ENCODE measurements around the gene RGS10.
"Not testable (repeated sequence)": the region's sequence is repeated elsewhere in the genome, so short reads cannot be mapped to it uniquely, and the experiment has no call there.

RGS10 gene

GRCh38 chr10:119466076-119466475 lies 76.4 kb downstream of the RGS10 start:
- no peak for DNase-seq

- DNase-seq, result no peak
Observed at GRCh38 chr10:119465085-119465484, 77.4 kb downstream of the RGS10 start.

- DNase-seq, result not testable (repeated sequence)
Observed at GRCh38 chr10:119463195-119463594, 79.3 kb downstream of the RGS10 start.

GRCh38 chr10:119462773-119463172 lies 79.7 kb downstream of the RGS10 start:
- no peak for DNase-seq

- DNase-seq, result no peak
Observed at GRCh38 chr10:119461923-119462322, 80.6 kb downstream of the RGS10 start.

GRCh38 chr10:119461380-119461779 lies 81.1 kb downstream of the RGS10 start:
- no peak for DNase-seq

GRCh38 chr10:119460369-119461195 lies 81.9 kb downstream of the RGS10 start:
- no peak for DNase-seq

- no peak for DNase-seq
Observed at GRCh38 chr10:119459681-119460340, 82.7 kb downstream of the RGS10 start.

GRCh38 chr10:119457966-119458766 lies 84.4 kb downstream of the RGS10 start:
- no peak for DNase-seq

GRCh38 chr10:119456435-119456810 lies 86.1 kb downstream of the RGS10 start:
- DNase-seq, result no peak

- no peak for DNase-seq
Observed at GRCh38 chr10:119455609-119456434, 86.7 kb downstream of the RGS10 start.

GRCh38 chr10:119454990-119455389 lies 87.5 kb downstream of the RGS10 start:
- no peak for DNase-seq

- DNase-seq, result no peak
Observed at GRCh38 chr10:119454316-119454715, 88.2 kb downstream of the RGS10 start.

GRCh38 chr10:119453313-119453712 lies 89.2 kb downstream of the RGS10 start:
- DNase-seq, result no peak

GRCh38 chr10:119452396-119452795 lies 90.1 kb downstream of the RGS10 start:
- DNase-seq, result no peak

GRCh38 chr10:119451300-119451896 lies 91.1 kb downstream of the RGS10 start:
- DNase-seq, result no peak

GRCh38 chr10:119450606-119451299 lies 91.8 kb downstream of the RGS10 start:
- DNase-seq, result no peak

Data from NCI-H526 treated with DMSO at 0.1 percent for 48 hours (cell line).